Activated T-helper 17 cell treated with anti-CD3 and anti-CD28 coated beads, Interleukin-2, amount 50 U/mL, for 72 hours (primary cell): ENCODE data around the gene ZNF592. TPM values are rescaled to one million over a fixed set of nuclear protein-coding genes. Genes with fewer than 3 reads are reported as not detected.
A peak's percentile ranks its signal among the peaks of the same experiment; 100 is the strongest.
"Not testable (repeated sequence)": the region's sequence is repeated elsewhere in the genome, so short reads cannot be mapped to it uniquely, and the experiment has no call there.

Experiments used
- ATAC-seq: fragments of 150-1000 bp; cut with Tn5 transposase; replicated peaks from 2 replicates; pipeline ENCODE4 v1.10.0; 2021; ENCODE audit warnings: mild to moderate bottlenecking, moderate library complexity
- H3K27ac Mint-ChIP-seq: one replicate; pipeline ENCODE4 v1.8.0; 2022; ENCODE audit warnings: mixed read lengths
- H3K27me3 Mint-ChIP-seq: one replicate; pipeline ENCODE4 v1.8.0; 2022; ENCODE audit warnings: mixed read lengths
- H3K36me3 Mint-ChIP-seq: one replicate; pipeline ENCODE4 v1.8.0; 2022; ENCODE audit warnings: low read depth, mild to moderate bottlenecking, mixed read lengths
- H3K4me1 Mint-ChIP-seq: one replicate; pipeline ENCODE4 v1.8.0; 2022; ENCODE audit warnings: mixed read lengths
- H3K4me3 Mint-ChIP-seq: one replicate; pipeline ENCODE4 v1.8.0; 2022; ENCODE audit warnings: mild to moderate bottlenecking, mixed read lengths
- H3K9me3 Mint-ChIP-seq: one replicate; pipeline ENCODE4 v1.8.0; 2022; ENCODE audit warnings: mixed read lengths
- total RNA-seq, 2 donors: library from RNA; stranded (reverse); gene quantifications; one replicate each; pipeline ENCODE4 v1.2.3, GENCODE V29; 2022

Gene ZNF592
- total RNA-seq, 2 donors from 2014 or later: 23.8 to 36.8 TPM

GRCh38 chr15:84731774-84732173, 16.6 kb upstream of the ZNF592 start:
- H3K27ac Mint-ChIP-seq: no peak overlapping the region
- H3K27me3 Mint-ChIP-seq: no peaks in the 10 kb centered on the region
- H3K9me3 Mint-ChIP-seq: no peaks in the 10 kb centered on the region
- ATAC-seq: no peak
- no peaks in the 10 kb centered on the region for H3K36me3 Mint-ChIP-seq
- H3K4me1 Mint-ChIP-seq: peaks cover 11% of the 10 kb centered on the region
- H3K4me3 Mint-ChIP-seq: no peak overlapping the region

GRCh38 chr15:84734794-84735479, 13.5 kb upstream of the ZNF592 start:
- no peaks in the 10 kb centered on the region for H3K9me3 Mint-ChIP-seq
- peak; percentile 53 for ATAC-seq
- H3K27ac Mint-ChIP-seq: peak overlapping the region; percentile 98
- peak overlapping the region; percentile 86 for H3K4me3 Mint-ChIP-seq
- H3K36me3 Mint-ChIP-seq: no peaks in the 10 kb centered on the region
- no peaks in the 10 kb centered on the region for H3K27me3 Mint-ChIP-seq
- peaks cover 16% of the 10 kb centered on the region for H3K4me1 Mint-ChIP-seq

GRCh38 chr15:84735480-84736061, 12.8 kb upstream of the ZNF592 start:
- H3K36me3 Mint-ChIP-seq: not testable (repeated sequence)
- peaks cover 16% of the 10 kb centered on the region for H3K4me1 Mint-ChIP-seq

GRCh38 chr15:84736375-84736774, 12.0 kb upstream of the ZNF592 start:
- Mint-ChIP-seq H3K27ac (peak overlapping the region; percentile 98), H3K4me1 (peaks cover 16% of the 10 kb centered on the region), H3K4me3 (peak overlapping the region; percentile 86), H3K36me3 (no peaks in the 10 kb centered on the region), H3K27me3 (no peaks in the 10 kb centered on the region), H3K9me3 (no peaks in the 10 kb centered on the region)
- peak; percentile 71 for ATAC-seq

More at GRCh38 chr15:84735480-84736061, 12.8 kb upstream of the ZNF592 start:
- peak overlapping the region; percentile 98 for H3K27ac Mint-ChIP-seq
- ATAC-seq: peak; percentile 75
- H3K4me3 Mint-ChIP-seq: peak overlapping the region; percentile 86
- H3K9me3 Mint-ChIP-seq, H3K27me3 Mint-ChIP-seq: not testable (repeated sequence)

- peaks cover 16% of the 10 kb centered on the region for H3K4me1 Mint-ChIP-seq
Observed at GRCh38 chr15:84737005-84737404, 11.4 kb upstream of the ZNF592 start.

GRCh38 chr15:84740691-84741090, 7.7 kb upstream of the ZNF592 start:
- H3K4me1 Mint-ChIP-seq: peaks cover 9% of the 10 kb centered on the region
- ATAC-seq: no peak

More at GRCh38 chr15:84737005-84737404, 11.4 kb upstream of the ZNF592 start:
- Mint-ChIP-seq H3K27me3 (no peaks in the 10 kb centered on the region), H3K4me3 (peak overlapping the region; percentile 9), H3K36me3 (no peaks in the 10 kb centered on the region), H3K9me3 (no peaks in the 10 kb centered on the region), H3K27ac (peak overlapping the region; percentile 98)
- ATAC-seq: no peak

GRCh38 chr15:84741121-84741520, 7.3 kb upstream of the ZNF592 start:
- Mint-ChIP-seq H3K36me3 (no peaks in the 10 kb centered on the region), H3K27ac (peak overlapping the region; percentile 20), H3K27me3 (no peaks in the 10 kb centered on the region), H3K9me3 (no peaks in the 10 kb centered on the region), H3K4me1 (peaks cover 9% of the 10 kb centered on the region), H3K4me3 (no peak overlapping the region)
- no peak for ATAC-seq

More at GRCh38 chr15:84740691-84741090, 7.7 kb upstream of the ZNF592 start:
- no peaks in the 10 kb centered on the region for H3K27me3 Mint-ChIP-seq
- H3K27ac Mint-ChIP-seq: no peak overlapping the region
- no peaks in the 10 kb centered on the region for H3K36me3 Mint-ChIP-seq
- H3K9me3 Mint-ChIP-seq: no peaks in the 10 kb centered on the region
- no peak overlapping the region for H3K4me3 Mint-ChIP-seq

- Mint-ChIP-seq H3K4me1 (peaks cover 37% of the 10 kb centered on the region), H3K4me3 (peak overlapping the region; percentile 99), H3K36me3 (peaks cover 34% of the 10 kb centered on the region), H3K27me3 (no peaks in the 10 kb centered on the region), H3K9me3 (no peaks in the 10 kb centered on the region), H3K27ac (peak overlapping the region; percentile 99)
- ATAC-seq: peak; percentile 71
Observed at GRCh38 chr15:84747416-84748273, 747 bp upstream of the ZNF592 start.

GRCh38 chr15:84749111-84749991, 959 bp downstream of the ZNF592 start:
- peaks cover 46% of the 10 kb centered on the region for H3K36me3 Mint-ChIP-seq
- H3K27ac Mint-ChIP-seq: peak overlapping the region; percentile 97
- ATAC-seq: peak; percentile 27
- H3K27me3 Mint-ChIP-seq: no peaks in the 10 kb centered on the region
- peak overlapping the region; percentile 99 for H3K4me3 Mint-ChIP-seq
- H3K4me1 Mint-ChIP-seq: peaks cover 44% of the 10 kb centered on the region
- H3K9me3 Mint-ChIP-seq: no peaks in the 10 kb centered on the region

GRCh38 chr15:84750583-84751092, 2.2 kb downstream of the ZNF592 start:
- Mint-ChIP-seq H3K4me1 (peaks cover 45% of the 10 kb centered on the region), H3K27ac (peak overlapping the region; percentile 97), H3K4me3 (peak overlapping the region; percentile 99), H3K36me3 (peaks cover 46% of the 10 kb centered on the region), H3K27me3 (no peaks in the 10 kb centered on the region), H3K9me3 (no peaks in the 10 kb centered on the region)
- no peak for ATAC-seq

- Mint-ChIP-seq H3K4me3 (peak overlapping the region; percentile 22), H3K36me3 (peaks cover 46% of the 10 kb centered on the region), H3K27ac (peak overlapping the region; percentile 15), H3K4me1 (peaks cover 48% of the 10 kb centered on the region)
- H3K27me3 Mint-ChIP-seq, ATAC-seq, H3K9me3 Mint-ChIP-seq: not testable (repeated sequence)
Observed at GRCh38 chr15:84751721-84752120, 3.3 kb downstream of the ZNF592 start.

- Mint-ChIP-seq H3K9me3 (no peaks in the 10 kb centered on the region), H3K4me3 (peak overlapping the region; percentile 22), H3K27me3 (no peaks in the 10 kb centered on the region), H3K36me3 (peaks cover 45% of the 10 kb centered on the region), H3K4me1 (peaks cover 46% of the 10 kb centered on the region), H3K27ac (peak overlapping the region; percentile 15)
- no peak for ATAC-seq
Observed at GRCh38 chr15:84752195-84752594, 3.8 kb downstream of the ZNF592 start.

- H3K27ac Mint-ChIP-seq: peak overlapping the region; percentile 15
- no peaks in the 10 kb centered on the region for H3K9me3 Mint-ChIP-seq
- ATAC-seq: no peak
- peaks cover 39% of the 10 kb centered on the region for H3K36me3 Mint-ChIP-seq
- H3K27me3 Mint-ChIP-seq: no peaks in the 10 kb centered on the region
- H3K4me3 Mint-ChIP-seq: peak overlapping the region; percentile 22
- peaks cover 41% of the 10 kb centered on the region for H3K4me1 Mint-ChIP-seq
Observed at GRCh38 chr15:84752700-84753099, 4.3 kb downstream of the ZNF592 start.
